Activated naive CD4-positive, alpha-beta T cell treated with anti-CD3 and anti-CD28 coated beads, Interleukin-2, amount 50 U/mL, for 16 hours (primary cell): ENCODE data around the gene CTTN.
"Not testable (repeated sequence)": the region's sequence is repeated elsewhere in the genome, so short reads cannot be mapped to it uniquely, and the experiment has no call there.

ENCODE experiments used
- DNase-seq: peaks from one replicate; pipeline ENCODE4 v3.0.0-alpha.2; 2020

The CTTN gene

GRCh38 chr11:70429724-70430521, 31.6 kb downstream of the CTTN start:
- DNase-seq = no peak

- no peak for DNase-seq
These were observed 32.6 kb downstream of the CTTN start for GRCh38 chr11:70430671-70431574.

GRCh38 chr11:70431611-70432010, 33.3 kb downstream of the CTTN start:
- DNase-seq = no peak

GRCh38 chr11:70432065-70432464, 33.7 kb downstream of the CTTN start:
- no peak for DNase-seq

GRCh38 chr11:70432580-70432979, 34.3 kb downstream of the CTTN start:
- no peak for DNase-seq

GRCh38 chr11:70433038-70433437, 34.7 kb downstream of the CTTN start:
- no peak for DNase-seq

- no peak for DNase-seq
These were observed 35.2 kb downstream of the CTTN start for GRCh38 chr11:70433526-70433925.

- no peak for DNase-seq
These were observed 35.9 kb downstream of the CTTN start for GRCh38 chr11:70433966-70434812.

GRCh38 chr11:70434813-70435278, 36.5 kb downstream of the CTTN start:
- no peak for DNase-seq

- no peak for DNase-seq
These were observed 37.0 kb downstream of the CTTN start for GRCh38 chr11:70435361-70435760.

GRCh38 chr11:70435765-70436500, 37.6 kb downstream of the CTTN start:
- no peak for DNase-seq

- no peak for DNase-seq
These were observed 38.2 kb downstream of the CTTN start for GRCh38 chr11:70436501-70436860.

- DNase-seq = no peak
These were observed 38.9 kb downstream of the CTTN start for GRCh38 chr11:70437111-70437784.

- DNase-seq = no peak
These were observed 41.9 kb downstream of the CTTN start for GRCh38 chr11:70440206-70440605.

- no peak for DNase-seq
These were observed 45.4 kb downstream of the CTTN start for GRCh38 chr11:70443773-70444030.

GRCh38 chr11:70445091-70445490, 46.8 kb downstream of the CTTN start:
- DNase-seq = no peak

GRCh38 chr11:70445605-70446004, 47.3 kb downstream of the CTTN start:
- no peak for DNase-seq

- DNase-seq = no peak
These were observed 50.7 kb downstream of the CTTN start for GRCh38 chr11:70448983-70449567.

GRCh38 chr11:70454197-70454767, 56.0 kb downstream of the CTTN start:
- no peak for DNase-seq

GRCh38 chr11:70454811-70455210, 56.5 kb downstream of the CTTN start:
- DNase-seq = not testable (repeated sequence)

GRCh38 chr11:70455354-70455753, 57.0 kb downstream of the CTTN start:
- no peak for DNase-seq
